Fibroblast of lung (primary cell): ENCODE data around the gene GLOD5.

ENCODE experiments used
- CTCF ChIP-seq, 2 donors: IDR thresholded peaks in 1 of 2; conservative IDR thresholded peaks in 1 of 2; 1 replicate in 1 of 2; 2 replicates in 1 of 2; pipeline ENCODE4 v1.5.1; 2011 to 2012; ENCODE audit warnings: low read length in 2 of 2, control low read depth in 1 of 2, inconsistent platforms in 1 of 2, low read depth in 1 of 2, mild to moderate bottlenecking in 1 of 2
- EZH2 ChIP-seq: IDR thresholded peaks from 2 replicates; pipeline ENCODE4 v1.5.1; 2012; ENCODE audit warnings: low read length, control low read depth, mild to moderate bottlenecking; ENCODE audit errors: missing control alignments

GRCh38 chrX:48781705-48782104, 20.2 kb downstream of the GLOD5 start:
- TF ChIP-seq CTCF (conservative IDR thresholded peaks at IDR 0.05 in 1 of 2, IDR thresholded peaks at IDR 0.05 in 1 of 2; ENCODE audit: low read depth in 1 of 2, low read length in 2 of 2) (no peak), EZH2 (no peak)
